ENCODE results near the gene UQCRFS1. TPM values are rescaled to one million over a fixed set of nuclear protein-coding genes. Genes with fewer than 3 reads are reported as not detected.
A peak's percentile ranks its signal among the peaks of the same experiment; 100 is the strongest.

Gene UQCRFS1
- total RNA-seq, 1 donor from 2014 or later: 48.5 TPM

DNA sequence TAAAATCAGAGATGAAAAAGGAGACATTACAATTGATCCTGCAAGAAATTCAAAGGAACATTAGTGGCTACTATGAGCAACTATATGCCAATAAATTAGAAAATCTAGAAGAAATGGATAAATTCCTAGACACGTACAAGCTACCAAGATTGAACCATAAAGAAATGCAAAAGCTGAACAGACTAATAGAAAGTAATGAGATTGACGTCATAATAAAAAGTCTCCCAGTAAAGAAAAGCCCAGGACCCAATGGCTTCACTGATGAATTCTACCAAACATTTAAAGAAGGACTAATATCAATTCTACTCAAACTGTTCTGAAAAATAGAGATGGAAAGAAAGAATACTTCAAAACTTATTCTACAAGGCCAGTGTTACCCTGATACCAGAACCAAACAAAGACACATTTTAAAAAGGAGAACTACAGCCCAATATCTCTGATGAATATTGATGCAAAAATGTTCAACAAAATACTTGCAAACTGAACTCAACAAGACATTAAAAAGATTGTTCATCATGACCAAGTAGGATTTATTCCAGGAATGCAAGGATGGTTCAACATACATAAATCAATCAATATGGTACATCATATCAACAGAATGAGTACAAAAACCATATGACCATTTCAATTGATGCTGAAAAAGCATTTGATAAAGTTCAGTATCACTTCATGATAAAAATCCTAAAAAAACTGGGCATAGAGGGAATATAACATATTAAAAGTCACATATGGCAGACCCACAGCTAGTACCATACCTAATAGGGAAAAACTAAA is 35.8 kb downstream of the UQCRFS1 start:
- Histone ChIP-seq H3K9ac (ENCODE audit: low read depth in 1 of 3, low read length in 3 of 3) (no peak overlapping the region), H3K4me3 (ENCODE audit: low read length in 3 of 3) (no peak overlapping the region), H3K9me3 (ENCODE audit: control insufficient read depth in 3 of 3, low read length in 3 of 3) (peaks cover 0 to 12% (median 0%) of the 10 kb centered on the region in 3 donors), H3K27ac (ENCODE audit: low read depth, low read length) (no peak overlapping the region), H3K27me3 (ENCODE audit: control insufficient read depth in 3 of 3, insufficient read depth in 3 of 3, low read length in 3 of 3) (no peaks in the 10 kb centered on the region), H3K4me1 (ENCODE audit: control insufficient read depth in 3 of 3, insufficient read depth in 3 of 3, low read length in 3 of 3) (no peaks in the 10 kb centered on the region), H3K36me3 (ENCODE audit: control insufficient read depth in 3 of 3, insufficient read depth in 3 of 3, low read length in 3 of 3) (no peaks in the 10 kb centered on the region)

- H3K4me1 ChIP-seq (ENCODE audit: control insufficient read depth in 3 of 3, insufficient read depth in 3 of 3, low read length in 3 of 3): peaks cover 0 to 4% (median 0%) of the 10 kb centered on the region in 3 donors
- H3K9ac ChIP-seq (ENCODE audit: low read depth in 1 of 3, low read length in 3 of 3): no peak overlapping the region
- H3K36me3 ChIP-seq (ENCODE audit: control insufficient read depth in 3 of 3, insufficient read depth in 3 of 3, low read length in 3 of 3): no peaks in the 10 kb centered on the region
- no peaks in the 10 kb centered on the region for H3K27me3 ChIP-seq (ENCODE audit: control insufficient read depth in 3 of 3, insufficient read depth in 3 of 3, low read length in 3 of 3)
- H3K9me3 ChIP-seq (ENCODE audit: control insufficient read depth in 3 of 3, low read length in 3 of 3): peaks cover 0 to 12% (median 0%) of the 10 kb centered on the region in 3 donors
- H3K4me3 ChIP-seq (ENCODE audit: low read length in 3 of 3): no peak overlapping the region
- H3K27ac ChIP-seq (ENCODE audit: low read depth, low read length): no peak overlapping the region
Observed at GRCh38 chr19:29173896-29174295, 39.1 kb downstream of the UQCRFS1 start.

GRCh38 chr19:29172302-29172701 is 40.6 kb downstream of the UQCRFS1 start:
- H3K4me3 ChIP-seq (ENCODE audit: low read length in 3 of 3): no peak overlapping the region
- peaks cover 0 to 4% (median 0%) of the 10 kb centered on the region in 3 donors for H3K4me1 ChIP-seq (ENCODE audit: control insufficient read depth in 3 of 3, insufficient read depth in 3 of 3, low read length in 3 of 3)
- no peaks in the 10 kb centered on the region for H3K27me3 ChIP-seq (ENCODE audit: control insufficient read depth in 3 of 3, insufficient read depth in 3 of 3, low read length in 3 of 3)
- peaks cover 0 to 3% (median 0%) of the 10 kb centered on the region in 3 donors for H3K9me3 ChIP-seq (ENCODE audit: control insufficient read depth in 3 of 3, low read length in 3 of 3)
- H3K9ac ChIP-seq (ENCODE audit: low read depth in 1 of 3, low read length in 3 of 3): no peak overlapping the region
- no peaks in the 10 kb centered on the region for H3K36me3 ChIP-seq (ENCODE audit: control insufficient read depth in 3 of 3, insufficient read depth in 3 of 3, low read length in 3 of 3)
- H3K27ac ChIP-seq (ENCODE audit: low read depth, low read length): no peak overlapping the region

DNA sequence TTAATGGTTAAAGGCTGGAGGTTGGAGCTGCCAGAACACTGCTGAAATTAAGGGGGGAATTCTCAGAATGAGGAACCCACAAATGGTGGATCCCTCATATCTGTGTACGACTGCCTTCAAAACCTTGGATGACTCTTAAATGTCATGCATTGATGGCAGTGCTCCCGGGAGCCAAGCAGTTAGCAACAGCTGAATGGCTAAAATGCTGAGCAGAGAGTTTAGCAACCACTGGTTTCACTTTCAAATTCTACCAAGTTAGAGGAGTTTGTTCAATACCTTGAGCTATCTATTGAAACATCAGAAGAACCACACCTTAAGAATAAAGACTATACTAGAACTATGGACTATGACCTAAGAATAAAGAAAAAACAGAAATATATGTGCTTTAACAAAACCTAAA is 41.4 kb downstream of the UQCRFS1 start:
- no peak overlapping the region for H3K9ac ChIP-seq (ENCODE audit: low read depth in 1 of 3, low read length in 3 of 3)
- no peaks in the 10 kb centered on the region for H3K27me3 ChIP-seq (ENCODE audit: control insufficient read depth in 3 of 3, insufficient read depth in 3 of 3, low read length in 3 of 3)
- H3K9me3 ChIP-seq (ENCODE audit: control insufficient read depth in 3 of 3, low read length in 3 of 3): no peaks in the 10 kb centered on the region
- H3K27ac ChIP-seq (ENCODE audit: low read depth, low read length): no peak overlapping the region
- H3K4me1 ChIP-seq (ENCODE audit: control insufficient read depth in 3 of 3, insufficient read depth in 3 of 3, low read length in 3 of 3): peaks cover 0 to 4% (median 0%) of the 10 kb centered on the region in 3 donors
- H3K36me3 ChIP-seq (ENCODE audit: control insufficient read depth in 3 of 3, insufficient read depth in 3 of 3, low read length in 3 of 3): no peaks in the 10 kb centered on the region
- H3K4me3 ChIP-seq (ENCODE audit: low read length in 3 of 3): peak overlapping the region in 1 of 3 donors; percentile 25

GRCh38 chr19:29170554-29170953 is 42.4 kb downstream of the UQCRFS1 start:
- Histone ChIP-seq H3K9ac (ENCODE audit: low read depth in 1 of 3, low read length in 3 of 3) (no peak overlapping the region), H3K4me1 (ENCODE audit: control insufficient read depth in 3 of 3, insufficient read depth in 3 of 3, low read length in 3 of 3) (peaks cover 0 to 4% (median 0%) of the 10 kb centered on the region in 3 donors), H3K36me3 (ENCODE audit: control insufficient read depth in 3 of 3, insufficient read depth in 3 of 3, low read length in 3 of 3) (no peaks in the 10 kb centered on the region), H3K27me3 (ENCODE audit: control insufficient read depth in 3 of 3, insufficient read depth in 3 of 3, low read length in 3 of 3) (no peaks in the 10 kb centered on the region), H3K4me3 (ENCODE audit: low read length in 3 of 3) (no peak overlapping the region), H3K9me3 (ENCODE audit: control insufficient read depth in 3 of 3, low read length in 3 of 3) (no peaks in the 10 kb centered on the region), H3K27ac (ENCODE audit: low read depth, low read length) (no peak overlapping the region)

GRCh38 chr19:29162694-29163093 is 50.3 kb downstream of the UQCRFS1 start:
- Histone ChIP-seq H3K4me3 (ENCODE audit: low read length in 3 of 3) (no peak overlapping the region), H3K36me3 (ENCODE audit: control insufficient read depth in 3 of 3, insufficient read depth in 3 of 3, low read length in 3 of 3) (no peaks in the 10 kb centered on the region), H3K27ac (ENCODE audit: low read depth, low read length) (no peak overlapping the region), H3K9me3 (ENCODE audit: control insufficient read depth in 3 of 3, low read length in 3 of 3) (no peaks in the 10 kb centered on the region), H3K4me1 (ENCODE audit: control insufficient read depth in 3 of 3, insufficient read depth in 3 of 3, low read length in 3 of 3) (no peaks in the 10 kb centered on the region), H3K27me3 (ENCODE audit: control insufficient read depth in 3 of 3, insufficient read depth in 3 of 3, low read length in 3 of 3) (no peaks in the 10 kb centered on the region), H3K9ac (ENCODE audit: low read depth in 1 of 3, low read length in 3 of 3) (no peak overlapping the region)

- Histone ChIP-seq H3K9ac (ENCODE audit: low read depth in 1 of 3, low read length in 3 of 3) (no peak overlapping the region), H3K36me3 (ENCODE audit: control insufficient read depth in 3 of 3, insufficient read depth in 3 of 3, low read length in 3 of 3) (no peaks in the 10 kb centered on the region), H3K4me3 (ENCODE audit: low read length in 3 of 3) (no peak overlapping the region), H3K27me3 (ENCODE audit: control insufficient read depth in 3 of 3, insufficient read depth in 3 of 3, low read length in 3 of 3) (no peaks in the 10 kb centered on the region), H3K9me3 (ENCODE audit: control insufficient read depth in 3 of 3, low read length in 3 of 3) (peaks cover 0 to 5% (median 2%) of the 10 kb centered on the region in 3 donors), H3K27ac (ENCODE audit: low read depth, low read length) (no peak overlapping the region), H3K4me1 (ENCODE audit: control insufficient read depth in 3 of 3, insufficient read depth in 3 of 3, low read length in 3 of 3) (no peaks in the 10 kb centered on the region)
Observed at GRCh38 chr19:29155683-29156082, 57.3 kb downstream of the UQCRFS1 start.

Small RNAs within 50 kb of the gene (small RNA-seq; reads per million reads assigned to genes)
- gene RN7SL340P: not detected

All from skeletal muscle tissue (tissue), 5 donors.